Epithelial cell of esophagus (primary cell): ENCODE results near the gene RNF19B.
"Not testable (repeated sequence)": the region's sequence is repeated elsewhere in the genome, so short reads cannot be mapped to it uniquely, and the experiment has no call there.

Experiments used
- DNase-seq: peaks from one replicate; pipeline ENCODE4 v3.0.0; 2010; ENCODE audit warnings: low read depth
- H3K4me3 ChIP-seq: 2 replicates; pipeline ENCODE4 v1.5.1; 2011; ENCODE audit warnings: mild to moderate bottlenecking, low read length, control low read depth
- TF ChIP-seq, protein P1 (sequence below): IDR thresholded peaks from 2 replicates; pipeline ENCODE4 v1.5.1; 2011; ENCODE audit warnings: low read depth, mild to moderate bottlenecking, low read length, control low read depth, inconsistent platforms; ENCODE audit not compliant: insufficient read depth; ENCODE audit errors: missing control alignments

RNF19B gene

DNA sequence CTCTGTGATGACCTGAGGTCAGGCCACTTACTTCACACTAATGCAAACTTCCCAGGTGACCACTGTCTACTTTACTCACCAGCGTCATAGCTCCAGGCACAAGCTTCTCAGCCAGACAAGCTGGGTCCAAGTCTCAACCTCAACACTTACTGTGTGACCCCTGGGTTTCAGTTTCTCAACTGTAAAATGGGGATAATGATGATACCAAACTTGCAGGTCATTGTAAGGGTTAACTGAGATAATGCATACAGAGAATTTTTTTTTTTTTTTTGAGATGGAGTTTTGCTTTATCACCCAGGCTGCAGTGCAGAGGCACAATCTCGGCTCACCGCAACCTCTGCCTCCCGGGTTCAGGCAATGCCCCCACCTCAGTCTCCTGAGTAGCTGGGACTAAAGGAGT lies 37.4 kb upstream of the RNF19B start:
- no peak overlapping the region for H3K4me3 ChIP-seq
- TF ChIP-seq, protein P1, sequence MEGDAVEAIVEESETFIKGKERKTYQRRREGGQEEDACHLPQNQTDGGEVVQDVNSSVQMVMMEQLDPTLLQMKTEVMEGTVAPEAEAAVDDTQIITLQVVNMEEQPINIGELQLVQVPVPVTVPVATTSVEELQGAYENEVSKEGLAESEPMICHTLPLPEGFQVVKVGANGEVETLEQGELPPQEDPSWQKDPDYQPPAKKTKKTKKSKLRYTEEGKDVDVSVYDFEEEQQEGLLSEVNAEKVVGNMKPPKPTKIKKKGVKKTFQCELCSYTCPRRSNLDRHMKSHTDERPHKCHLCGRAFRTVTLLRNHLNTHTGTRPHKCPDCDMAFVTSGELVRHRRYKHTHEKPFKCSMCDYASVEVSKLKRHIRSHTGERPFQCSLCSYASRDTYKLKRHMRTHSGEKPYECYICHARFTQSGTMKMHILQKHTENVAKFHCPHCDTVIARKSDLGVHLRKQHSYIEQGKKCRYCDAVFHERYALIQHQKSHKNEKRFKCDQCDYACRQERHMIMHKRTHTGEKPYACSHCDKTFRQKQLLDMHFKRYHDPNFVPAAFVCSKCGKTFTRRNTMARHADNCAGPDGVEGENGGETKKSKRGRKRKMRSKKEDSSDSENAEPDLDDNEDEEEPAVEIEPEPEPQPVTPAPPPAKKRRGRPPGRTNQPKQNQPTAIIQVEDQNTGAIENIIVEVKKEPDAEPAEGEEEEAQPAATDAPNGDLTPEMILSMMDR = no peak
- no peak for DNase-seq

DNA sequence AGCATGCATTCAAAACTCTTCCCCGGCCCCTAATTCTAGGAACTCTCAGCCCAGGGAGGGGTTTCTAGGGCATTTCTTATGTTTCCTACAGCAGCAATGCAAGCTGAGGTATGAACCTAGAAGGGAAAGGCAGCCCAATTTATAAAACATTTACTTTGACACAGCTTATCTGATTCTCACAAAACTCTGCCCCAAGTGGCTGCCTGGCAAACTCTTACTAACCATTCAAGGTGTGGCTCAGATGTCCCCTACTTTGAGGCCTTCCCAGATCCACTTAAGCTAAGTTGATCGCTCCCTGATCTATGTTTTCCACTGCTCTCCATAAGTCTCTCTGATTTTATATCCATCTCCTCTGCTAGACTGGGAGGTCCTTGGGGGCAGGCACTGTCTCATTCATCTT lies 36.7 kb upstream of the RNF19B start:
- no peak for DNase-seq
- H3K4me3 ChIP-seq = no peak overlapping the region
- TF ChIP-seq, protein P1 = peak; percentile 40

DNA sequence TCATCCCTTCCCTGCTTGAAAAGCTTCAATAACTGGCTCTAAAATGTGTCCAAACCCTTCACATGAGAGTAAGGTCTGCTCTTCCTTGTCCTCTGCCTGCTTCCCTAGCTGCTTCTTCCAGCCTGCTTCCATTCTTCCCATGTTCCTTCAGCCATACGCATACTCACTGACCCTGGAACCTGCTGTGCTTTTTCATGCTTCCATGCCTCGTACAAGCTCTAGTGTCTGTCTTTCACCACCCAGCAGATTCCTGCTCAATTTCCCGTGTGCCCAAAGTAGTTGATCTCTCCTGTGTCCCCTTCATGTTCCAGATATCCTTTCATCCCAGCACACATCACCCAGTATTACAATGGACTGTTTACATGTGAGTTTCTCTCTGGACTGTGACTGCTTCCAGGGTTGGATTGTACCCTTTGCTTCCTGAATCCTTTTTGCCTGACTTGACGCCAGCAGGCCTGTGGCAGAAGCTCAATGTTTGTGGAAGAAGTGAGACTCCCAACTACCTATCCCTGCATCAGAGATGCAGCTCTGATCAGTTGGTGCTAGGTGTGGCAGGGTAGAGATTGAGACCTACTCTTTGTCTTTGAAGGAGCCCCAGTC lies 35.9 kb upstream of the RNF19B start:
- TF ChIP-seq, protein P1 = no peak
- no peak overlapping the region for H3K4me3 ChIP-seq
- no peak for DNase-seq

DNA sequence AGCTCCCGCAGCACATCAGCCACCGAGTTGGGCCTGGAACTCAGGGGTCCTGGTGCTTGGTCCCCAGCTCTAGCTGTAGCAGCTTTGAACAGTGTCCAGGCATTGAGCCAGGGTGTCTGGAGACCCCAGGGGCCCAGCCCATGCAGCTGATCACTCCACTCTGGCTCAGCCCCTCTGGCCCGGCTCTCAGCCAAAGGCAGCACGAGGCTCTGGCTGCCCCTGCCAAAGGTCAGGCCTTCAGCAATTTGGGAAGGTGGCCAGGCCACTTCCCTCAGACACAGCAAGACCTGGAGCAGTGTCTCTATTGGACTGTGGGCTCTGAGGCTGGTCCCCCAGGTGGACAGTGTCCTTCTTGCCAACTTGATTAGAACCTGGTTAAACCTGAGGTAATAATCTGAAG lies 34.4 kb upstream of the RNF19B start:
- TF ChIP-seq, protein P1 = no peak
- no peak overlapping the region for H3K4me3 ChIP-seq
- DNase-seq = no peak

DNA sequence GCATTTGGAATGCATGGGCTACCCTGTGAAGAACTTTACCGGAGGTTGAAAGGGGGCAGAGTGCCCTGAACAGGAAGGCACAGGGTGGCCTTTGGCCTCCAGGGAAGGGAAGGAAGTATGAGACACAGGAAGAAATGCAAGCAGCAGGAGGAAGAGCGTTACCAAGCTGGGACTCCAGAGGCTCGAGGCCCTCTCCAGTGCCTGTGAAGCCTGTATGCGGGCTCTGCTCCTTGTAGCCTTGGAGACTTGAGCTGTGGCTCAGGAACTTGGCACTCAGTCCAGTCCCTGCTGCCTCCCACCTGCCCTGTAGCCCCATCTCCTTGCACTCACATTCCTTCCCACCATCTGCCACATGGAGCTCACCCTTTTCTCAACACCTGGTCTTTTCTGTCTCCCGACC lies 33.5 kb upstream of the RNF19B start:
- H3K4me3 ChIP-seq = no peak overlapping the region
- DNase-seq = no peak
- TF ChIP-seq, protein P1 = no peak

DNA sequence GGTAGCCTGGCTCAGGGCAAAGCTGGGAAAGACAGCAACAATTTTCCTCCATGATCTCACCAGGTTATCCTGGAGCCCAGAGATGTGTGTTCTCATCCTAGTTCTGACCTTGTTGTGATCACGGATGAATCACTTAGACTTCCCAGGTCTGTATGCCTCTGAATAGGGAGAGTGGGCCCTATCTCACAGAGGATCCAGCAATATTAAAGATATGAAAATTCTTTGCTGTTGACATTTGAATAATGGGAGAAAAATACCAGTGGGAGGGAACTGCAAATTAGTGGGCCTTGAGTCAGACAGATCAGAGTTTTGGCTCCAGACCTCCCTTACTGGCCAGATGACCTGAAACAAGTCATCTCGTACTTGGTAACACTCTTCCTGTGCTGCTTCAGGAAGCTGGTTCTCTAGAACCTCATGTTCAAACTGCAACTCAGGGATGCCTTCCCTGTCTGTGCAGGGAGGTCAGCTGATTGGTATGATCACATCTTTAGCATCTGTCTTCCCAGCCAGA lies 32.8 kb upstream of the RNF19B start:
- DNase-seq = peak; percentile 78
- H3K4me3 ChIP-seq = no peak overlapping the region
- TF ChIP-seq, protein P1 = no peak

DNA sequence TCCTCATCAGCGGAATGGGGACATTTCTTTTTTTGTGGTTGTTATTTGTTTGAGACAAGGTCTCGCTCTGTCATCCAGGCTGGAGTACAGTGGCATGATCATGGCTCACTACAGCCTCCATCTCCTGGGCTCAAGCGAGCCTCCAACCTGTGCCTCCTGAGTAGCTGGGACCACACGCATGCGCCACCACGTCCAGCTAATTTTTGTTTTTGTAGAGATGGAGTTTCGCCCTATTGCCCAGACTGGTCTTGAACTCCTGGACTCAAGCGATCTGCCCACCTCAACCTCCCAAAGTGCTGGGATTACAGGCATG lies 28.7 kb upstream of the RNF19B start:
- not testable (repeated sequence) for H3K4me3 ChIP-seq, DNase-seq
